HUDEP-2 (cell line): ENCODE data around the gene PVALEF.

ENCODE experiments used
- DNase-seq, 76 experiments: peaks; one replicate each; lab custom pipeline; 2025; ENCODE audit not compliant: unreplicated experiment in 76 of 76; lab: John Stamatoyannopoulos, UW

The PVALEF gene

DNA sequence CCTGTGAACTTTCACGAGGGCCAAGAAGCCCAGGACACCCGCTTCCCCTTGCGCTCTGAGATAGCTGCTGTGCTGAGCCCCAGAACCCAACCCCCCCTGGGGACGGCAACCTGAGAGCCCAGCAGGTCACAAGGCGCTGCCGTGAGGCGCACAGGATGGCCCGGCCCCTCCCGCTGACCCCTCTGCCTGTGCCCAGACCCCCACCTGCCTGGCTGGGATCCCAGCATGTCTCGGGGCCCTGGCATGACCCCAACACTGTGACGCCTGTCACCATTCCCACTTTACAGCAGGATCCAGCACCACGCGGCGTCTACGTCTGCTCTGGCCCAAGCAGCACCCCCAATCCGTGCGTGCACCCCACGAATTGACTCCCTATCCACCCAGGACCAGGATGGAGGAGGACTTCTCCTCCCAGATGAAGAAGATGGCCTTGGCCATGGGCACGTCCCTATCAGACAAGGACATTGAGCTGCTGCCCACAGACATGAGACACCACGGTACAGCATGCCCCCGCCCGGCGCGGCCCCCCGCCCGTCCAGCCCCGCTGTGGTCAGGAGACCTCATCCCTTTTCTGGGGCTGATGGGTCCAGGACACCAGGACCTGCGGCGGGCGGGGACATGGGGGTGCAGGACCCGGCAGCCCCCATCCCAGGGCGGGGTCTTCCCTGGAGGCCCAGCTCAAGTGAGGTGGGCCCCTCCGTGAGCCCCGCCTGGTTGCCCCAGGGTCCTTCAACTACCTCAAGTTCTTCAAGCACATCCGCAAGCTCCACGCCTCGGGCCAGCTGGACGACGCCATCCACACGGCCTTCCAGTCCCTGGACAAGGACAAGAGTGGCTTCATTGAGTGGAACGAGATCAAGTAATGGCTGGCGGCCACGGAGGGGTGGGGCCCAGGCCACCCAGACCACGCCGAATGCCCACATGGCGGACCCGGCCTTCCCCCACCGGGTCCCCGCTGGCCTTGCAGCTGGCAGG lies 15.8 kb downstream of the PVALEF start:
- no peak for DNase-seq

GRCh38 chr17:81181811-81182185 lies 16.5 kb downstream of the PVALEF start:
- no peak for DNase-seq

DNA sequence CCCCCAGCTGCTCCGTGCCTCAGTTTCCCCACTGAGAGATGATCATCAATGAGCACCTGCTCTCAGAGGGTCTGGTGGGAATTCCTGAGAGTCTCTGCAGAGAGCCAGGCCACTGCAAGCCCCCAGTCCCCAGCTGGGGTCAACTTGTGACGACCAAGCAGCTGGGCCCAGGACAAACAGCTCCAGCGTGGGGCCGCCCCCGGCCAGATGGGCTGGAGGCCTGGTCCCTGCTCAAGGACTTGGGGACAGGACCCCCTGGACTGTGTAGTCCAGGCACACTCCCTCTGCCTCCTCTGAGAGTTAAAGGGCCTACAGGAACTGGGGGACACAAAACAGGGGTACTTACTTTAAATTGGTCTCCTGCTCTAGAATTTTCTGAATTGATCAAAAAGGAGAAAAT lies 17.3 kb downstream of the PVALEF start:
- DNase-seq, result no peak

DNA sequence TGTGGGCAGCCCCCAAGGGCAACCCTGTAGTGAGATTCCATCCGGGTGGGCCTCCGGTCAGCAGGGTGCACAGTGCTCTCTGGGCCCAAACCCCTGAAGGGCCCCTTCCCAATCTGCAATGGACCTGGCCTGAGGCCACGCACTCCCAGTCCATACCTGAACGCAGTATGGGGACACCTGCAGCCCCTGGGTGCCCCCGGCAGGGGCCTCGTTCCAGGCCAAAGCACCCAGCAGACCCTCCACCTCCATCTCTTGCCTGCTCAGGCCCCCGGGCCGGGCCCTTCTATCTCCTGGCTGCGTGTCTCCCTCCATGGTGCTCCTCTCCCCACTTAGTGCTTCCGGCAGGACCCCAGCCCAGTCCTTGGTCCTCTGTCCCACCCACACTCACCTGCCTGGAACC lies 18.0 kb downstream of the PVALEF start:
- DNase-seq, result no peak

DNA sequence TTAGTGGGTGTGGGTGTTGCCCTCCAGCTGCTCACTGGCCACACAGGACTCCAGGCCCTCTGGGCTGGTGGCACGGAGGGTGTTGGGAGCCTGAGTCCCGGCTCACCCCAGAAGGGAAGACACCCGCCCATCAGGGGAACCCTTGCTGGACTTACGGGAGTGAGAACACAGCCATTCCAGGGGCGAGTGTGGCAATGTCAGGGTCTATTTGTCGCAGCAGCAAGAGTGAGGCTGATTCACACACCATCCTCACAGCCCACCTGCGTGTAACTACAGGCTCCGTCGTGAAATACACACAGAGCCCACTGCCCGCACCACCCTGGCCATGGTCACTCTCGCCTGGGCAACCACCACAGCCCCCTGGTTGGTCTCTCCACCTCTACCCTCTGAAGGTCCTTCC lies 18.5 kb downstream of the PVALEF start:
- DNase-seq, result no peak

- DNase-seq, result no peak
Measured at GRCh38 chr17:81184555-81184954, 19.2 kb downstream of the PVALEF start.

- no peak for DNase-seq
Measured at GRCh38 chr17:81186203-81186602, 20.9 kb downstream of the PVALEF start.

DNA sequence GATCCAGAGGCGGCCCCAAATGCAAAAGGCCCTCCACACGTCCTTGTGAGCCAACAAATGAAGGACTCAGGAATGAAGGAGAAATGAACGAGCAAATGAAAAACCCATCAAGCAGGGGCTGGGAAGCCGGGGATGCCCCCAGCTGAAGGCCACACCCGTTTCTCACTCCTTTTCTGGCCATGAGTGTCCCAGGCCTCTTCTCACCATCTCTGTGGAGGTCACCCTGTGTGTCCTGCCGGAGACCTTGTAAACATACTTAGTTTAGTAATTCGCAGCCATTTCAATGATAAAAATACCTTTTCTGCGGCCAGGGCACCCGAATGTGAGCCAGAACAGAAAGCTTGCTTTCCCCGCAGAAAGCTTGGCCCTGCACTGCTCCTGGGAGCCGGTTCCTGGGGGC lies 21.8 kb downstream of the PVALEF start:
- DNase-seq, result no peak

- no peak for DNase-seq
Measured at GRCh38 chr17:81187586-81188490, 22.5 kb downstream of the PVALEF start.

GRCh38 chr17:81188491-81188840 lies 23.2 kb downstream of the PVALEF start:
- DNase-seq, result no peak

- no peak for DNase-seq
Measured at GRCh38 chr17:81189016-81189415, 23.7 kb downstream of the PVALEF start.

DNA sequence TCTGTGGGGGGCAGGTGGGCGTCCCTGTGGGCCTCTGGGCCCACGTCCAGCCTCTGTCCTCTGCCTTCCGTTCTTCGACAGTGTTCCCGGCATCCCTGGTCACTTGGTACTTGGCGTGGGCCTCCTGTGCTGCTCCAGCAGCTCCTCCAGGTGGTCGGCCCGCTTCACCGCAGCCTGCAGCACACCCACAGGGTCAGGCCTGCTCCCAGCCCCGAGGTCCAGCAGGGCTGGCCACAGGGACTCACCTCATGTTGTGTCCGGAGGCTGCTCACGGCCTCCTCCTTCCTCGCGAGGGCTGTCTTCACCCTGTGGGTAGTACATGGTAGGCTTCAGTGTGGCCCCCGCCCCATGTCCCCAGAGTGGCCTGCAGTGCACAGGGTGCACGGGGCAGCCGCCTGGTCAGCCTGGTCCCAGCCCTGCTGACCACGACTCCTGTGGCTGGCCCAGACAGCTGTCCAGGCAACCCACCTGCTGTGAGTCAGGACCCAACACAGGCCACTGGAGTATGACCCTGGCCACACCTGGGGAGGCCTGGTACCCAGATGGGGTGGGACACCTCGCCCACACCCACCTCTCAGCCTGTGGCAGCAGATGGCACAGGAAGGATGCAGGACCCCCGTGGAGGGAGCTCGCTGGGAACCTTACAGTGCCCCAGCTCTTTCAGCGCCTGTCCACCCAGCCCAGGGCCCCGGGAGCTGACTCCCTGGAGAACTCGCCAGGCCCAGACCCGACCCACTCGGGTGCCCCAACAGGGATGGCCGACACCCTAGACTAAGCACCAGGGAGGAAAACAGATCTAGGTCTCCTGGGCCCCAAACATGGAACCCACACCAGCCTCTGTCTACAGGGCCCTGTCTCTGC lies 24.6 kb downstream of the PVALEF start:
- DNase-seq, result no peak

DNA sequence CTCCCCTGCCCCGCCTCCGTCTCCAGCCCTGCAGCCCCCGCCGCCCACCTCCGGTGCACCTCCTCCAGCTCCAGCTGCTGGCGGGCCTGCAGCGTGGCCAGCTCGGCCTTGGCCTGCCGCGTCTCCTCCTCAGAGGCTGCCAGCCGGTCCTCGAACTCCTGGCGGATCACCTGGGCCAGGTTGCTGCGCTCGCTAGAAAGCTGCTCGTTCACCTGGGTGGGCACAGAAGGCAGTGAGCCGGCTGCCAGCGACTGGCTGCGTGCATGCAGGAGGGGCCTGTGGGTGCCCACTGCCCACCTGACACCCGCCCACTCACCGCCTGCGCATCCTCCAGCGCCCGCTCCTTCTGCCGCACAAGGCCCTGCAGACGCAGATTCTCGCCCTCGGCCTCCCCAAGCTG lies 25.3 kb downstream of the PVALEF start:
- DNase-seq, result no peak

GRCh38 chr17:81191116-81191515 lies 25.8 kb downstream of the PVALEF start:
- no peak for DNase-seq

DNA sequence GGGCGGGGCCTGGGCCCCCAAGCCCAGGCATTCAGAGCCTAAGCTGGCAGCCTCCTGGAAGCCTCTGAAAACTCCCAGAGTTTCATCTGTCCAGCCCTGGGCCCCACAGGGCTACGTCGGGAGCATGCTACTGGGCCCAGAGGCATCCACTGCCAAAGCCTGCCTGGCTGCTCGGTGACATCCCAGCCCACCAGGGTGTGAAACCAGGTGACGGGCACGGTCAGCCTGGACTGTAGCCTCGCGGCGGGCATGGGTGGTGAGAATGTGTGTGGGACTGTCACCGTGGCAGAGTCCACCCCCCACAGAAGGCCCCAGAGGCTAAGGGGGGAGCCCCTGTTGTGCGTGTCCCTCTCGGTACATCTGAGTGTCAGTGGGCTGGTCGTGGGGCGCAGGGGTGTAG lies 26.3 kb downstream of the PVALEF start:
- no peak for DNase-seq

DNA sequence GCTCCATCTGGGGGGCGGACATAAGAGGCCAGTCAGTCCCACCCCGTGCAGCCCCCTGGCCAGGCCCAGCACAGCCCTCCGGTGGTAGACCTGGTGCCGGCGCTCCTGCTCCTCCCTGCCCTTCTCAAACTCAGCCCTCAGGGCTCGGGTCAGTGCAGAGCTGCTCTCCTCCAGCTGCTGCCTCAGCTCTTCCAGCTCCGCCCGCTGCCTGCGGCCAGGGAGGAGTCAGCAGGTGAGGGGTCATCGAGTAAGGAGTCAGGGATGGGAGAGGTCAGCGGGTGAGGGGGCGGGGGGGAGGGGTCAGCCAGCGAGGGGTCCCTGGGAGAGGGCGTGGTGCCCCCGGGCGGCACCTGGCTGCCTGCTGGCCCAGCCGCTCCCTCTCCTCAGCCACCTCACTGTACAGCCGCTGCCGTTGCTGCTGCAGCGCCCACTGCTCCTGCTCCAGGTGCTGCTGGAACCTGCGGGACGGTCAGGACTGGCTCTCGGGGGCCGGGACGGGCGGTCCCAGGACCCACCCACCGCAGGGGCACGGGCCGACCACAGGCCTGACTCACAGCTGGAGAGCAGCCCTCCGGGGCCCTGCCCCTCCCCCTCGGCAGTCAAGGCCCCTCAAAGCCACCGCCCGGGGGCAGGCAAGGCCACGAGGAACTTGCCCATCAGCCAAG lies 27.2 kb downstream of the PVALEF start:
- no peak for DNase-seq

GRCh38 chr17:81193051-81193410 lies 27.7 kb downstream of the PVALEF start:
- DNase-seq, result no peak

- peak in 4 of 76 experiments; percentile 2 to 41 (median 13) for DNase-seq
Measured at GRCh38 chr17:81193470-81194224, 28.3 kb downstream of the PVALEF start.

GRCh38 chr17:81194225-81194760 lies 29.0 kb downstream of the PVALEF start:
- DNase-seq, result no peak
